K562 (cell line): ENCODE results near the gene CAMSAP3. TPM values are rescaled to one million over a fixed set of nuclear protein-coding genes. Genes with fewer than 3 reads are reported as not detected.

Source experiments
- ATAC-seq: fragments of 200-7000 bp; cut with Tn5 transposase; 3 replicates; pipeline ENCODE4 v1.9.1; 2020; ENCODE audit warnings: moderate library complexity
- BruUV-seq: library from RNA; stranded (reverse); fragments of 400-500 nt; replicated peaks from 2 replicates; lab custom pipeline; 2021; lab: Mats Ljungman, UMichigan
- CTCF ChIA-PET: fragments of 300-600 bp; formaldehyde crosslinking; extraction: SDS; loops from one replicate; lab custom pipeline; 2021; ENCODE audit warnings: low intra/inter-chr PET ratio; lab: Yijun Ruan, JAX
- POLR2A ChIA-PET: fragments of 300-600, 350-650 bp; sonication (Branson Sonifier 250); formaldehyde crosslinking; extraction: SDS; loops from one replicate; lab custom pipeline; 2021; ENCODE audit warnings: antibody characterized with exemption, inconsistent platforms; lab: Yijun Ruan, JAX
- DNase-seq, 4 experiments: peaks; one replicate each; pipeline versions ENCODE4 v3.0.0 to v3.0.0-alpha.2; 2011 to 2018; ENCODE audit warnings: low spot score in 3 of 4, mixed read lengths in 3 of 4; ENCODE audit errors: extremely low read depth in 1 of 4
- FAIRE-seq: peaks from 2 replicates; lab custom pipeline; 2011; peaks lifted over from hg19 to GRCh38; lab: Jason Lieb, UNC
- H2AFZ ChIP-seq: 2 replicates; pipeline ENCODE4 v1.6.0; 2011; ENCODE audit warnings: low read depth, low read length, control low read depth, inconsistent platforms
- H3K27ac ChIP-seq: fragments of 200-600 bp; 3 replicates; pipeline ENCODE4 v1.8.0; 2011; ENCODE audit warnings: low read depth, mild to moderate bottlenecking, control low read depth, inconsistent platforms, low read length, moderate library complexity, mixed read lengths; ENCODE audit errors: extremely low read depth
- H3K27me3 ChIP-seq, 2 experiments: fragments of 300-600 bp in 1 of 2; 2 replicates in 1 of 2; 3 replicates in 1 of 2; pipeline versions ENCODE4 v1.6.0 to v1.8.0; 2011; ENCODE audit warnings: inconsistent platforms in 2 of 2, low read length in 2 of 2, mild to moderate bottlenecking in 1 of 2, mixed read lengths in 1 of 2, moderate library complexity in 1 of 2; ENCODE audit not compliant: control insufficient read depth in 2 of 2, insufficient read depth in 2 of 2
- H3K36me3 ChIP-seq: fragments of 300-600 bp; 3 replicates; pipeline ENCODE4 v1.8.0; 2011; ENCODE audit warnings: mild to moderate bottlenecking, low read length, inconsistent platforms; ENCODE audit not compliant: control insufficient read depth, insufficient read depth
- H3K4me1 ChIP-seq, 2 experiments: fragments of 200-600 bp in 1 of 2; replicated peaks in 1 of 2; 2 replicates in 1 of 2; 3 replicates in 1 of 2; pipeline versions ENCODE4 v1.5.1 to v1.8.0; 2011; ENCODE audit warnings: inconsistent platforms in 2 of 2, low read length in 2 of 2, mild to moderate bottlenecking in 1 of 2, mixed read lengths in 1 of 2, moderate library complexity in 1 of 2; ENCODE audit not compliant: control insufficient read depth in 2 of 2, insufficient read depth in 2 of 2
- H3K4me2 ChIP-seq: 2 replicates; pipeline ENCODE4 v1.6.1; 2011; ENCODE audit warnings: low read length, control low read depth, inconsistent platforms, mixed read lengths; ENCODE audit not compliant: insufficient read depth
- H3K4me3 ChIP-seq: fragments of 200-600 bp; sonication (generic), shearing (Covaris generic); 2 replicates; pipeline ENCODE4 v1.5.1; 2016; ENCODE audit warnings: control low read depth, inconsistent platforms
- H3K79me2 ChIP-seq: fragments of 200-600 bp; 3 replicates; pipeline ENCODE4 v1.8.0; 2011; ENCODE audit warnings: low read length, inconsistent platforms; ENCODE audit not compliant: control insufficient read depth, insufficient read depth
- H3K9ac ChIP-seq, 2 experiments: 2 replicates each; pipeline versions ENCODE4 v1.6.0 to v1.6.1; 2011; ENCODE audit warnings: low read depth in 2 of 2, low read length in 2 of 2, control low read depth in 1 of 2, inconsistent platforms in 1 of 2, mild to moderate bottlenecking in 1 of 2, mixed read lengths in 1 of 2; ENCODE audit not compliant: insufficient read depth in 1 of 2
- H3K9me1 ChIP-seq: one replicate; pipeline ENCODE4 v1.6.0; 2011; ENCODE audit warnings: inconsistent platforms, mild to moderate bottlenecking, low read length, moderate library complexity; ENCODE audit not compliant: control insufficient read depth, insufficient read depth
- H3K9me3 ChIP-seq: replicated peaks from 2 replicates; pipeline ENCODE4 v1.5.1; 2011; ENCODE audit warnings: low read depth, low read length, inconsistent platforms; ENCODE audit not compliant: control insufficient read depth, insufficient read depth
- H4K20me1 ChIP-seq: replicated peaks from 2 replicates; pipeline ENCODE4 v1.6.1; 2011; ENCODE audit warnings: low read length, inconsistent platforms, mixed read lengths; ENCODE audit not compliant: control insufficient read depth, insufficient read depth
- CCAR2 ChIP-seq: fragments of 200-400 bp; formaldehyde crosslinking; IDR thresholded peaks from 2 replicates; pipeline ENCODE4 v1.6.1; 2017; ENCODE audit warnings: mild to moderate bottlenecking, low read depth, low read length
- JUN ChIP-seq, 2 experiments: sonication (generic) in 1 of 2; formaldehyde crosslinking in 1 of 2; IDR thresholded peaks; 2 replicates each; pipeline versions ENCODE4 v1.6.1 to v1.8.0; 2012 to 2022; ENCODE audit warnings: borderline replicate concordance in 2 of 2, mild to moderate bottlenecking in 2 of 2, improper control_type of control experiment in 1 of 2, low read depth in 1 of 2, low read length in 1 of 2, missing genetic modification reagents in 1 of 2
- POLR2G ChIP-seq: fragments of 200-400 bp; formaldehyde crosslinking; IDR thresholded peaks from 2 replicates; pipeline ENCODE4 v1.6.1; 2017; ENCODE audit warnings: low read depth, mild to moderate bottlenecking, antibody characterized with exemption, low read length, moderate library complexity
- ZNF239 ChIP-seq: fragments of 250-450 bp; sonication (Bioruptor Pico); IDR thresholded peaks from 2 replicates; pipeline ENCODE4 v1.4.0; 2020; ENCODE audit warnings: mild to moderate bottlenecking
- whole genome bisulfite sequencing: fragments of 100-300 bp; shearing (Covaris generic); methylation state at CpG from one replicate; pipeline ENCODE4 v1.1.6; 2016; ENCODE audit warnings: low coverage, mixed read lengths; ENCODE audit not compliant: insufficient coverage; ENCODE audit errors: missing lambda C conversion rate; 5-methylcytosine and 5-hydroxymethylcytosine counted together
- in situ Hi-C: fragments of 300-500 bp; cut with MboI; formaldehyde crosslinking; loops from 4 replicates; pipeline ENCODE4 v1.15.0; 2018; ENCODE audit warnings: inconsistent platforms, mixed read lengths
- intact Hi-C: fragments of 100-400 bp; cut with micrococcal nuclease; formaldehyde crosslinking; loops from 2 replicates; pipeline ENCODE4 v1.14.2; 2022
- polyA plus RNA-seq, 8 experiments: library from polyadenylated mRNA; depleted of rRNA in 4 of 8; stranded (reverse) in 5 of 8; unstranded in 3 of 8; fragments of >200 nt; fragmentation: Nextera tagmentation in 2 of 8; fragmentation: Illumina TruSeq in 1 of 8; extraction: Ambion mirVana in 2 of 8; extraction: Trizol in 1 of 8; gene quantifications; 2 replicates each; pipeline versions ENCODE4 v1.2.1 to v1.2.3, GENCODE V29; 2011 to 2014; ENCODE audit warnings: inconsistent platforms in 1 of 8, missing spikeins in 1 of 8
- total RNA-seq, 7 experiments: library from RNA; depleted of rRNA in 6 of 7; stranded (reverse); fragments of >200 nt in 6 of 7; fragmentation: Illumina TruSeq in 2 of 7; extraction: Trizol in 2 of 7; gene quantifications; 2 replicates each; pipeline versions ENCODE4 v1.2.1 to v1.2.3, GENCODE V29; 2011 to 2021; ENCODE audit warnings: low replicate concordance in 1 of 7

CAMSAP3 gene
- total and polyA plus RNA-seq, 9 of the 15 experiments (the other 6 are each of a cell fraction or from before 2014, with no cell fraction given) = 0.01 to 0.89 (median 0.22) TPM; not detected in 1

DNA sequence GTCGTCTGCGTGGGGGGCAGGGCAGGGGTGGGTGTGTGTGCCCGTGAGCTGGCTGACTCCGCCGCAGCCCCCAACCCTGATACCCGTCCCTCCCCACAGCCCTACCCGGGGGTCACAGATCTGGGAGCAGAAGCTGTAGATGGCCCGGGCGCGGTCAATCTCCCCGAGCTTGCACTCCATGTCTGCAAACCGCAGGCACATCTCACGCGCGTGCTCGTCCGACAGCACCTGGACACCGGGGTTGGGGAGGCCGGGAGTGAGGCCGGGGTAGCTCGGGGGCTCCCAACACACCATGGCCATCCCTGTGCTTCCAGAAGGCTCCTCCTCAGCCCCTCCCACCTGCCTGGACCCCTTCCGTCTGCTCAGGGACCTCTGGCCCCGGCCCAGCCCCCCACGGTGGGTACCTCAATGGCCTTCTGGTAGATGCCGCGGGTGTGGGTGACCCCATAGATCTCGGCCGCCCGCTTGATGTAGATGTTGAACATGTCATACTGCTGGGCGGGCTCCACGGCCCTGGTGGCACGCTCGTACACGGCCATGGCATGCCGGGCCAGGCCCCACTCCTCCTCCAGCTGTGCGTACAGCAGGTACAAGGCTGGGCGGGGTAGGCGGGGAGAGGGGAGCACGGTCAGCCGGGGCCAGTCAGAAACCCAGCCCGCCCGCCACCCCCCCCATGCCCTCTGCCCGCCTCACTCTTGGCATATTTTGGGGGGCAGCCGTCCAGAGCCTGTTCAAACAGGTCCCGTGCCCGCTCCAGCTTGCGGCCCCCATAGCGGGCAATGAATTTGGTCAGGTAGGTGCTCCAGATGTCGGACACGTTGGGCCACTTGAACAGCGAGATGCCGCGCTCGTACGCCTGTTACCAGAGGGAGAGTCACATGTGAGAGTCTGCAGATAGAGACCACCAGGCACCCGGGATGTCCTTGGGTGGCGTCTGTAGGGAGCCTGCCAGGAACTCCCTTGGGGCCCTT, 25.1 kb downstream of the CAMSAP3 start:
- Histone ChIP-seq H4K20me1 (no peaks in the 10 kb centered on the region), H3K9me1 (no peaks in the 10 kb centered on the region), H3K9ac (no peak overlapping the region), H3K79me2 (no peaks in the 10 kb centered on the region), H3K4me3 (no peak overlapping the region), H3K36me3 (peaks cover 57% of the 10 kb centered on the region; the same call in 2 of the 3 replicates), H3K27me3 (no peaks in the 10 kb centered on the region), H2AFZ (no peak overlapping the region), H3K27ac (no peak overlapping the region), H3K4me2 (no peak overlapping the region), H3K9me3 (no peaks in the 10 kb centered on the region), H3K4me1 (peaks cover 2 to 55% of the 10 kb centered on the region in 2 experiments; a peak in 4 of 5 replicates)
- ChIA-PET CTCF (no interaction called here), POLR2A (interaction anchor here (0.6 to 1.0 kb wide), 2 partner anchors 9 to 946 kb away, joined by 3 to 4 read pairs; partner anchors contain the start of genes PET100 and XAB2)
- FAIRE-seq (no peak), ATAC-seq (no peak), DNase-seq (no peak)
- in situ Hi-C loops = no loop called here
- 94% methylated on average over 28 of the region's 57 CpGs for WGBS
- TF ChIP-seq JUN (IDR thresholded peaks at IDR 0.05; ENCODE audit: borderline replicate concordance, low read depth, low read length) (no peak), JUN (CRISPR knock-in tag; IDR thresholded peaks at IDR 0.05; ENCODE audit: borderline replicate concordance) (no peak), POLR2G (peak; percentile 8), CCAR2 (no peak), ZNF239 (CRISPR knock-in tag) (no peak)
- intact Hi-C loops = no loop called here
- BruUV-seq = no TSS peak
